ENCODE data around the gene AIF1L. TPM values are rescaled to one million over a fixed set of nuclear protein-coding genes. Genes with fewer than 3 reads are reported as not detected.

The AIF1L gene
- total and polyA plus RNA-seq, 2 of the 4 experiments (the other 2 are of a cell fraction), result 0.18 to 0.19 TPM

- dilution Hi-C loops (cut with HindIII; ENCODE audit: low sequenced_read_pairs, unreplicated experiment) (no loop called here), in situ Hi-C loops (cut with MboI; ENCODE audit: low sequenced_read_pairs) (loop anchor here (25.0 kb wide), 1 partner anchor 1189 kb away; no protein-coding TSS in a partner anchor), intact Hi-C loops (cut with micrococcal nuclease) (loop anchor here (10.0 kb wide), 1 partner anchor 327 kb away; no protein-coding TSS in a partner anchor)
- H2AK5ac ChIP-seq (ENCODE audit: low read depth, low read length), result no peak overlapping the region
- CTCF ChIA-PET, result interaction anchor here (1.0 kb wide), 1 partner anchor 8 kb away, joined by 3 read pairs; no protein-coding TSS in a partner anchor
- H3K4ac ChIP-seq (ENCODE audit: low read depth, low read length), result no peak overlapping the region
- no peak overlapping the region for H3K23ac ChIP-seq (ENCODE audit: low read depth, low read length)
- no TSS peak for BruUV-seq (replicated peaks)
- no peak overlapping the region for H3K9ac ChIP-seq (ENCODE audit: low read depth, low read length)
- H2BK20ac ChIP-seq (ENCODE audit: low read depth, low read length), result no peak overlapping the region
- WGBS, 2 experiments (ENCODE audit: extremely low coverage in 2 of 2, insufficient read length in 1 of 2), result no CpG with 5 or more reads among the region's 3 CpGs
- H3K14ac ChIP-seq (replicated peaks; ENCODE audit: low read depth, low read length), result no peak overlapping the region
- H3K4me3 ChIP-seq (ENCODE audit: insufficient read depth, low read depth, low read length), result no peak overlapping the region
- H3K9me1 ChIP-seq (ENCODE audit: insufficient read depth, low read length), result no peaks in the 10 kb centered on the region
- ATAC-seq (ENCODE audit: low read depth), result no peak
- H3K27ac ChIP-seq (ENCODE audit: insufficient read depth, low read length), result no peak overlapping the region
- no peak overlapping the region for H3K18ac ChIP-seq (ENCODE audit: low read depth, low read length)
- H2BK5ac ChIP-seq (ENCODE audit: low read depth, low read length, poor library complexity, severe bottlenecking), result no peak overlapping the region
- no peak overlapping the region for H4K8ac ChIP-seq (ENCODE audit: low read depth in 2 of 2, low read length in 2 of 2)
- H3K9me3 ChIP-seq (ENCODE audit: control insufficient read depth, insufficient read depth, low read length), result no peaks in the 10 kb centered on the region
- no peaks in the 10 kb centered on the region for H3K27me3 ChIP-seq (ENCODE audit: control insufficient read depth, insufficient read depth, low read length)
- no peak overlapping the region for H4K91ac ChIP-seq (ENCODE audit: insufficient read depth, low read depth, low read length)
- no peak overlapping the region for H2BK15ac ChIP-seq (ENCODE audit: low read depth, low read length)
- TF ChIP-seq FOS (IDR thresholded peaks at IDR 0.05; ENCODE audit: low read depth, low read length) (no peak), RFX5 (IDR thresholded peaks at IDR 0.05; ENCODE audit: low read depth, low read length) (no peak), RAD21 (IDR thresholded peaks at IDR 0.05; ENCODE audit: low read length) (no peak), CEBPB (IDR thresholded peaks at IDR 0.05; ENCODE audit: low read depth, low read length) (no peak), MXI1 (IDR thresholded peaks at IDR 0.05; ENCODE audit: borderline replicate concordance, low read depth, low read length) (no peak), POLR2A (IDR thresholded peaks at IDR 0.05; ENCODE audit: low read depth, low read length) (no peak), MAZ (IDR thresholded peaks at IDR 0.05; ENCODE audit: borderline replicate concordance, low read depth, low read length) (no peak), CHD1 (IDR thresholded peaks at IDR 0.05; ENCODE audit: low read depth, low read length) (no peak)
- no peaks in the 10 kb centered on the region; a peak in 1 of 4 replicates for H3K79me1 ChIP-seq (ENCODE audit: low read depth in 1 of 2, low read length in 2 of 2)
- no peak overlapping the region for H3K56ac ChIP-seq (ENCODE audit: extremely low read depth, insufficient read depth, low read length)
- H2AK9ac ChIP-seq (replicated peaks; ENCODE audit: low read depth, low read length, poor library complexity), result no peak overlapping the region
- no peaks in the 10 kb centered on the region for H4K20me1 ChIP-seq (ENCODE audit: insufficient read depth, low read length)
- no peaks in the 10 kb centered on the region for H3K4me1 ChIP-seq (ENCODE audit: control insufficient read depth, insufficient read depth, low read length)
- no peak overlapping the region for H4K5ac ChIP-seq (ENCODE audit: low read depth, low read length)
- no peak overlapping the region for H2AFZ ChIP-seq (replicated peaks; ENCODE audit: low read length, poor library complexity)
- peaks cover 53% of the 10 kb centered on the region for H3K36me3 ChIP-seq (ENCODE audit: control insufficient read depth, insufficient read depth, low read length)
- H3K4me2 ChIP-seq (ENCODE audit: low read depth, low read length), result no peak overlapping the region
- POLR2A ChIA-PET (ENCODE audit: unreplicated experiment), result no interaction called here
- no peak for DNase-seq
- H2BK120ac ChIP-seq (ENCODE audit: low read depth, low read length), result no peak overlapping the region
Measured at GRCh38 chr9:131148276-131148675, 51.9 kb downstream of the AIF1L start.

All from IMR-90 (cell line).